ENCODE measurements around the gene ATP13A3. TPM values are rescaled to one million over a fixed set of nuclear protein-coding genes. Genes with fewer than 3 reads are reported as not detected.
A peak's percentile ranks its signal among the peaks of the same experiment; 100 is the strongest.

ATP13A3 gene
- total RNA-seq, 1 experiment from 2014 or later, result 78.3 TPM

DNA sequence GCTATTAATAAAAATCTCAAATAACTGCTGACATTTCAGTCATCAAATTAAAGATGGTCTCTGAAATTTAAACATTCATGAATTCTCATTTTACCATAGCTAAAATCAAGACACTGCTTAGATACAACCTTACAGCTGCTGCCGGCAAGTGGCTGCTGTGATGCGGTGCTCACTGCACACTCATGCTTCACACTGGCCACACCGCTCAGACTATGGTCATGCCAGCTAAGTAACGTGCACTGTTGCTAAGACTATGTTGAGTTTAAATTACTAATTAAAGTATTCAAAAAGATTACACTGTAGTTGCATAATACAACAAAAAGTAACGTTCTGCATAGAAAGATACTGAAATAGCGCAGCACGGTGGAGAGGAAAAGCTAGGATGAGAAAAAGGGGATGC lies 12.1 kb downstream of the ATP13A3 start (continued):
- TF ChIP-seq, protein P1, sequence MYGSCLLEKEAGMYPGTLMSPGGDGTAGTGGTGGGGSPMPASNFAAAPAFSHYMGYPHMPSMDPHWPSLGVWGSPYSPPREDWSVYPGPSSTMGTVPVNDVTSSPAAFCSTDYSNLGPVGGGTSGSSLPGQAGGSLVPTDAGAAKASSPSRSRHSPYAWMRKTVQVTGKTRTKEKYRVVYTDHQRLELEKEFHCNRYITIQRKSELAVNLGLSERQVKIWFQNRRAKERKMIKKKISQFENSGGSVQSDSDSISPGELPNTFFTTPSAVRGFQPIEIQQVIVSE (CRISPR knock-in tag; IDR thresholded peaks at IDR 0.05; ENCODE audit: borderline replicate concordance), result no peak
- TF ChIP-seq ZNF423 (CRISPR knock-in tag; IDR thresholded peaks at IDR 0.05), result no peak
- no peak for TF ChIP-seq RORB (CRISPR knock-in tag; IDR thresholded peaks at IDR 0.05)
- TF ChIP-seq, protein P2, sequence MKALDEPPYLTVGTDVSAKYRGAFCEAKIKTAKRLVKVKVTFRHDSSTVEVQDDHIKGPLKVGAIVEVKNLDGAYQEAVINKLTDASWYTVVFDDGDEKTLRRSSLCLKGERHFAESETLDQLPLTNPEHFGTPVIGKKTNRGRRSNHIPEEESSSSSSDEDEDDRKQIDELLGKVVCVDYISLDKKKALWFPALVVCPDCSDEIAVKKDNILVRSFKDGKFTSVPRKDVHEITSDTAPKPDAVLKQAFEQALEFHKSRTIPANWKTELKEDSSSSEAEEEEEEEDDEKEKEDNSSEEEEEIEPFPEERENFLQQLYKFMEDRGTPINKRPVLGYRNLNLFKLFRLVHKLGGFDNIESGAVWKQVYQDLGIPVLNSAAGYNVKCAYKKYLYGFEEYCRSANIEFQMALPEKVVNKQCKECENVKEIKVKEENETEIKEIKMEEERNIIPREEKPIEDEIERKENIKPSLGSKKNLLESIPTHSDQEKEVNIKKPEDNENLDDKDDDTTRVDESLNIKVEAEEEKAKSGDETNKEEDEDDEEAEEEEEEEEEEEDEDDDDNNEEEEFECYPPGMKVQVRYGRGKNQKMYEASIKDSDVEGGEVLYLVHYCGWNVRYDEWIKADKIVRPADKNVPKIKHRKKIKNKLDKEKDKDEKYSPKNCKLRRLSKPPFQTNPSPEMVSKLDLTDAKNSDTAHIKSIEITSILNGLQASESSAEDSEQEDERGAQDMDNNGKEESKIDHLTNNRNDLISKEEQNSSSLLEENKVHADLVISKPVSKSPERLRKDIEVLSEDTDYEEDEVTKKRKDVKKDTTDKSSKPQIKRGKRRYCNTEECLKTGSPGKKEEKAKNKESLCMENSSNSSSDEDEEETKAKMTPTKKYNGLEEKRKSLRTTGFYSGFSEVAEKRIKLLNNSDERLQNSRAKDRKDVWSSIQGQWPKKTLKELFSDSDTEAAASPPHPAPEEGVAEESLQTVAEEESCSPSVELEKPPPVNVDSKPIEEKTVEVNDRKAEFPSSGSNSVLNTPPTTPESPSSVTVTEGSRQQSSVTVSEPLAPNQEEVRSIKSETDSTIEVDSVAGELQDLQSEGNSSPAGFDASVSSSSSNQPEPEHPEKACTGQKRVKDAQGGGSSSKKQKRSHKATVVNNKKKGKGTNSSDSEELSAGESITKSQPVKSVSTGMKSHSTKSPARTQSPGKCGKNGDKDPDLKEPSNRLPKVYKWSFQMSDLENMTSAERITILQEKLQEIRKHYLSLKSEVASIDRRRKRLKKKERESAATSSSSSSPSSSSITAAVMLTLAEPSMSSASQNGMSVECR (CRISPR knock-in tag; IDR thresholded peaks at IDR 0.05; ENCODE audit: borderline replicate concordance), result no peak
- TF ChIP-seq, protein P3, sequence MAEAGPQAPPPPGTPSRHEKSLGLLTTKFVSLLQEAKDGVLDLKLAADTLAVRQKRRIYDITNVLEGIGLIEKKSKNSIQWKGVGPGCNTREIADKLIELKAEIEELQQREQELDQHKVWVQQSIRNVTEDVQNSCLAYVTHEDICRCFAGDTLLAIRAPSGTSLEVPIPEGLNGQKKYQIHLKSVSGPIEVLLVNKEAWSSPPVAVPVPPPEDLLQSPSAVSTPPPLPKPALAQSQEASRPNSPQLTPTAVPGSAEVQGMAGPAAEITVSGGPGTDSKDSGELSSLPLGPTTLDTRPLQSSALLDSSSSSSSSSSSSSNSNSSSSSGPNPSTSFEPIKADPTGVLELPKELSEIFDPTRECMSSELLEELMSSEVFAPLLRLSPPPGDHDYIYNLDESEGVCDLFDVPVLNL (CRISPR knock-in tag; IDR thresholded peaks at IDR 0.05; ENCODE audit: borderline replicate concordance, low read depth), result no peak

DNA sequence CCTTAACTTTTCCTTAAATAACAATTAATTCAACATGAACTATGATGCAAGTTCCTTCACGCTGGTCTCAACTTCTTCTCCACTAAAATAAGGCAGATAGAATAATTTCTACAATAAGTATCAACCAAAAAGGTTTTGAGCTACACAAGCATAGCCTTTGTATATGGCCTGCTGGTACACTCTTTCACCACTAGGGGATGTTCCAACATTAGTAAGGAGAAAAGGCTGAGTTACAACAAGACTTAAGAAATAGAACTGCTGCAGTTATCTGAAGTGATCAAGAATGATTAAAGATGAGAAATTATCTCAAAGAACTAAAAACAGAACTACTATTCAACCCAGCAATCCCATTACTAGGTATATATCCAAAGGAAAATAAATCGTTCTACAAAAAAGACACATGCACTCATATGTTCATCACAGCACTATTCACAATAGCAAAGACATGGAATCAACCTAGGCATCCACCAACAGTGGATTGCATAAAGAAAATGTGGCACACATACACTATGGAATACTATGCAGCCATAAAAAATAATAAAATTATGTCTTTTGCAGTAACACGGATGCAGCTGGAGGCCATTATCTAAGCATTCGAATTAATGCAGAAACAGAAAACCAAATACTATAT lies 14.4 kb downstream of the ATP13A3 start:
- CTCF ChIA-PET, result interaction anchor here (0.6 to 2.7 kb wide), 46 partner anchors 9 to 688 kb away, joined by 3 to 27 read pairs (median 4); partner anchors contain the start of genes ATP13A3, LRRC15, LSG1 and TMEM44
- TF ChIP-seq, protein P4, sequence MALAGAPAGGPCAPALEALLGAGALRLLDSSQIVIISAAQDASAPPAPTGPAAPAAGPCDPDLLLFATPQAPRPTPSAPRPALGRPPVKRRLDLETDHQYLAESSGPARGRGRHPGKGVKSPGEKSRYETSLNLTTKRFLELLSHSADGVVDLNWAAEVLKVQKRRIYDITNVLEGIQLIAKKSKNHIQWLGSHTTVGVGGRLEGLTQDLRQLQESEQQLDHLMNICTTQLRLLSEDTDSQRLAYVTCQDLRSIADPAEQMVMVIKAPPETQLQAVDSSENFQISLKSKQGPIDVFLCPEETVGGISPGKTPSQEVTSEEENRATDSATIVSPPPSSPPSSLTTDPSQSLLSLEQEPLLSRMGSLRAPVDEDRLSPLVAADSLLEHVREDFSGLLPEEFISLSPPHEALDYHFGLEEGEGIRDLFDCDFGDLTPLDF (CRISPR knock-in tag; IDR thresholded peaks at IDR 0.05), result no peak
- TF ChIP-seq, protein P5, sequence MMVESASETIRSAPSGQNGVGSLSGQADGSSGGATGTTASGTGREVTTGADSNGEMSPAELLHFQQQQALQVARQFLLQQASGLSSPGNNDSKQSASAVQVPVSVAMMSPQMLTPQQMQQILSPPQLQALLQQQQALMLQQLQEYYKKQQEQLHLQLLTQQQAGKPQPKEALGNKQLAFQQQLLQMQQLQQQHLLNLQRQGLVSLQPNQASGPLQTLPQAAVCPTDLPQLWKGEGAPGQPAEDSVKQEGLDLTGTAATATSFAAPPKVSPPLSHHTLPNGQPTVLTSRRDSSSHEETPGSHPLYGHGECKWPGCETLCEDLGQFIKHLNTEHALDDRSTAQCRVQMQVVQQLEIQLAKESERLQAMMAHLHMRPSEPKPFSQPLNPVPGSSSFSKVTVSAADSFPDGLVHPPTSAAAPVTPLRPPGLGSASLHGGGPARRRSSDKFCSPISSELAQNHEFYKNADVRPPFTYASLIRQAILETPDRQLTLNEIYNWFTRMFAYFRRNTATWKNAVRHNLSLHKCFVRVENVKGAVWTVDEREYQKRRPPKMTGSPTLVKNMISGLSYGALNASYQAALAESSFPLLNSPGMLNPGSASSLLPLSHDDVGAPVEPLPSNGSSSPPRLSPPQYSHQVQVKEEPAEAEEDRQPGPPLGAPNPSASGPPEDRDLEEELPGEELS (CRISPR knock-in tag; IDR thresholded peaks at IDR 0.05), result no peak
- TF ChIP-seq, protein P6, sequence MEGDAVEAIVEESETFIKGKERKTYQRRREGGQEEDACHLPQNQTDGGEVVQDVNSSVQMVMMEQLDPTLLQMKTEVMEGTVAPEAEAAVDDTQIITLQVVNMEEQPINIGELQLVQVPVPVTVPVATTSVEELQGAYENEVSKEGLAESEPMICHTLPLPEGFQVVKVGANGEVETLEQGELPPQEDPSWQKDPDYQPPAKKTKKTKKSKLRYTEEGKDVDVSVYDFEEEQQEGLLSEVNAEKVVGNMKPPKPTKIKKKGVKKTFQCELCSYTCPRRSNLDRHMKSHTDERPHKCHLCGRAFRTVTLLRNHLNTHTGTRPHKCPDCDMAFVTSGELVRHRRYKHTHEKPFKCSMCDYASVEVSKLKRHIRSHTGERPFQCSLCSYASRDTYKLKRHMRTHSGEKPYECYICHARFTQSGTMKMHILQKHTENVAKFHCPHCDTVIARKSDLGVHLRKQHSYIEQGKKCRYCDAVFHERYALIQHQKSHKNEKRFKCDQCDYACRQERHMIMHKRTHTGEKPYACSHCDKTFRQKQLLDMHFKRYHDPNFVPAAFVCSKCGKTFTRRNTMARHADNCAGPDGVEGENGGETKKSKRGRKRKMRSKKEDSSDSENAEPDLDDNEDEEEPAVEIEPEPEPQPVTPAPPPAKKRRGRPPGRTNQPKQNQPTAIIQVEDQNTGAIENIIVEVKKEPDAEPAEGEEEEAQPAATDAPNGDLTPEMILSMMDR (IDR thresholded peaks at IDR 0.05), result peak; percentile 80
- TF ChIP-seq SMAD3 (CRISPR knock-in tag; IDR thresholded peaks at IDR 0.05; ENCODE audit: borderline replicate concordance) (no peak), KAT7 (CRISPR knock-in tag; IDR thresholded peaks at IDR 0.05; ENCODE audit: borderline replicate concordance) (no peak)
- no peaks in the 10 kb centered on the region for H3K9me3 Mint-ChIP-seq
- peak overlapping the region; percentile 63; the same call in 1 of the 2 replicates for H3K27ac Mint-ChIP-seq
- peaks cover 32% of the 10 kb centered on the region for H3K4me1 Mint-ChIP-seq
- POLR2A ChIA-PET, result no interaction called here
- DNase-seq (ENCODE audit: low spot score) (no peak), ATAC-seq (peak; percentile 77)
- H3K27me3 Mint-ChIP-seq (ENCODE audit: low read depth), result no peaks in the 10 kb centered on the region
- no peak overlapping the region for H3K4me3 Mint-ChIP-seq
- no peaks in the 10 kb centered on the region for H3K36me3 Mint-ChIP-seq

Measured in WTC11 (cell line).